A673 (cell line): ENCODE data around the gene PRSS8.

Experiments
- CTCF ChIP-seq: fragments of 300-800, 200-600 bp; sonication (generic); conservative IDR thresholded peaks from 2 replicates; pipeline ENCODE4 v1.5.1; 2017; ENCODE audit warnings: low read depth, mild to moderate bottlenecking, antibody characterized with exemption, low read length, moderate library complexity, mixed read lengths
- EZH2 ChIP-seq: fragments of 200-600 bp; sonication (generic); IDR thresholded peaks from 2 replicates; pipeline ENCODE4 v1.6.1; 2017; ENCODE audit warnings: borderline replicate concordance, low read depth, mild to moderate bottlenecking, mixed read lengths, antibody characterized with exemption, low read length; ENCODE audit not compliant: poor library complexity, severe bottlenecking

DNA sequence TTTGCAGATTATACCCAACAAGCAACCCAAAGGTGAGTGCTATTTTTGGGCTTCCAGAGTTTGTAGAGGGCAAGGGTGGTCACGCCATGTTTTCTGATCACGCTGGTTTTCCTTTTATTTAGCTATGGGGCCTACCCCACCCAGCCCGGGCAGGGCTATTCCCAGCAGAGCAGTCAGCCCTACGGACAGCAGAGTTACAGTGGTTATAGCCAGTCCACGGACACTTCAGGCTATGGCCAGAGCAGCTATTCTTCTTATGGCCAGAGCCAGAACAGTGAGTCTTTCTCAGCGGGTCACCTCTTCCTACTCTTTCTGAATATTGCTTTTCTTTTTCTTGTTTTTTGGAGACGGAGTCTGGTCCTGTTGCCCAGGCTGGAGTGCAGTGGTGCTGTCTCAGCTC, 46.9 kb upstream of the PRSS8 start:
- no peak for TF ChIP-seq EZH2
- no peak for TF ChIP-seq CTCF
